SJCRH30 (cell line): ENCODE data around the gene ARF1. TPM values are rescaled to one million over a fixed set of nuclear protein-coding genes. Genes with fewer than 3 reads are reported as not detected.

Experiments
- total RNA-seq: library from RNA; depleted of rRNA; stranded (reverse); fragments of >200 nt; shearing (Covaris generic); gene quantifications from 2 replicates; pipeline ENCODE4 v1.2.3, GENCODE V29; 2014; rRNA removed

ARF1 gene
- total RNA-seq, 1 experiment from 2014 or later: 309 TPM

Other genes starting within 250 kb of the ARF1 start
- gene WNT9A, start 134.8 kb upstream of the ARF1 start, total RNA-seq: 0.79 and 1.1 TPM in 2 replicates
- gene WNT3A, start 75.7 kb upstream of the ARF1 start, total RNA-seq: not detected in 2 replicates
- 19.9 and 22.8 TPM in 2 replicates for gene C1orf35, start 20.6 kb downstream of the ARF1 start, total RNA-seq
- gene MRPL55, start 26.6 kb downstream of the ARF1 start, total RNA-seq: 48.5 and 64.6 TPM in 2 replicates
- 114 and 137 TPM in 2 replicates for gene GUK1, start 57.6 kb downstream of the ARF1 start, total RNA-seq
- 0.43 and 0.59 TPM in 2 replicates for gene GJC2, start 67.2 kb downstream of the ARF1 start, total RNA-seq
- gene IBA57, start 83.1 kb downstream of the ARF1 start, total RNA-seq: 4.4 and 5.6 TPM in 2 replicates
- gene OBSCN, start 125.3 kb downstream of the ARF1 start, total RNA-seq: 7.3 and 8.3 TPM in 2 replicates